OCI-LY3 (cell line): ENCODE data around the gene PBRM1.

Experiments used
- H2AFZ ChIP-seq: fragments of 200-600, 300-600 bp; shearing (Covaris generic); 2 replicates; pipeline ENCODE4 v1.6.0; 2014; ENCODE audit warnings: antibody characterized with exemption, low read depth, low read length
- H3K27ac ChIP-seq: fragments of 200-600, 300-600 bp; sonication (generic); 2 replicates; pipeline ENCODE4 v1.5.1; 2014; ENCODE audit warnings: mild to moderate bottlenecking, low read length, moderate library complexity, mixed read lengths
- H3K27me3 ChIP-seq: fragments of 200-600, 300-600 bp; sonication (generic); 2 replicates; pipeline ENCODE4 v1.6.1; 2014; ENCODE audit warnings: low read depth, low read length, mixed read lengths
- H3K36me3 ChIP-seq: fragments of 200-600, 300-600 bp; sonication (generic); replicated peaks from 2 replicates; pipeline ENCODE3; 2014; ENCODE audit warnings: low read depth, low read length, mixed read lengths
- H3K4me1 ChIP-seq: fragments of 300-600, 200-600 bp; sonication (generic); 2 replicates; pipeline ENCODE4 v1.6.1; 2014; ENCODE audit warnings: low read length, mixed read lengths
- H3K4me2 ChIP-seq: fragments of 200-600, 300-600 bp; sonication (generic); 2 replicates; pipeline ENCODE4 v1.6.1; 2014; ENCODE audit warnings: low read length, mixed read lengths
- H3K4me3 ChIP-seq: fragments of 300-600, 200-600 bp; sonication (generic); 2 replicates; pipeline ENCODE4 v1.5.1; 2014; ENCODE audit warnings: antibody characterized with exemption, mild to moderate bottlenecking, low read length, moderate library complexity
- H3K79me2 ChIP-seq: fragments of 300-600, 200-600 bp; shearing (Covaris generic); 2 replicates; pipeline ENCODE4 v1.6.1; 2014; ENCODE audit warnings: mild to moderate bottlenecking, low read length, mixed read lengths
- H3K9ac ChIP-seq: fragments of 300-600, 200-600 bp; shearing (Covaris generic); 2 replicates; pipeline ENCODE4 v1.6.0; 2014; ENCODE audit warnings: mild to moderate bottlenecking, low read length, moderate library complexity
- H3K9me3 ChIP-seq: fragments of 200-600, 300-600 bp; shearing (Covaris generic); 2 replicates; pipeline ENCODE4 v1.6.1; 2014; ENCODE audit warnings: low read length, mixed read lengths; ENCODE audit not compliant: insufficient read depth
- H4K20me1 ChIP-seq: fragments of 200-600, 300-600 bp; sonication (generic); 2 replicates; pipeline ENCODE4 v1.6.1; 2016; ENCODE audit warnings: low read length, mixed read lengths; ENCODE audit not compliant: insufficient read depth
- EZH2phosphoT487 ChIP-seq: fragments of 200-600 bp; shearing (Covaris generic); IDR thresholded peaks from 2 replicates; pipeline ENCODE4 v1.6.1; 2018; ENCODE audit warnings: antibody characterized with exemption, mixed run types, low read depth
- TF ChIP-seq, protein P1 (sequence below): fragments of 200-600, 300-600 bp; sonication (generic); IDR thresholded peaks from 2 replicates; pipeline ENCODE4 v1.5.1; 2014; ENCODE audit warnings: antibody characterized with exemption, low read length, low read depth

Gene PBRM1

DNA sequence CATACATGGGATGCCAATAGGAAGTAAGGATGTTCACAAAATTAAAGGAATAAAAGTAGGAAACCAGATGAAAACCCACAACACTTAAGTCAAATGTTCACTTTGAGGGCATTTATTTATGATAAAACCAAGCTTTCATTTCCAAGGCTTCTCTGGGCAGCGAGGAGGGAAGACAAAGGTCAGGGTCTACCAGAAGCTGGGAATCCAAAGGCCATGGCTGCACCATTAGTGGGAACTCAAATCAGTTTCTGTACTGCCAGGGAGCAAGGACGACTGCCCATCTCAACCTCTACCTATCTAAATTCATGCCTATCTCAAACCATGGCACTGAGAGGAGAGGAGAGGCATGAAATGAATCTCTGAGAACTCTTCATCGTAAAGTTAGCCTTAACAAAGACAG, 22.6 kb downstream of the PBRM1 start:
- Histone ChIP-seq H2AFZ (no peak overlapping the region), H3K79me2 (peaks cover 6% of the 10 kb centered on the region; the same call in 1 of the 2 replicates), H3K4me3 (no peak overlapping the region), H3K36me3 (peaks cover 53% of the 10 kb centered on the region), H3K27me3 (no peaks in the 10 kb centered on the region), H3K27ac (no peak overlapping the region), H4K20me1 (no peaks in the 10 kb centered on the region), H3K9ac (no peak overlapping the region), H3K4me1 (peaks cover 5% of the 10 kb centered on the region), H3K4me2 (no peak overlapping the region), H3K9me3 (no peaks in the 10 kb centered on the region)
- TF ChIP-seq, protein P1, sequence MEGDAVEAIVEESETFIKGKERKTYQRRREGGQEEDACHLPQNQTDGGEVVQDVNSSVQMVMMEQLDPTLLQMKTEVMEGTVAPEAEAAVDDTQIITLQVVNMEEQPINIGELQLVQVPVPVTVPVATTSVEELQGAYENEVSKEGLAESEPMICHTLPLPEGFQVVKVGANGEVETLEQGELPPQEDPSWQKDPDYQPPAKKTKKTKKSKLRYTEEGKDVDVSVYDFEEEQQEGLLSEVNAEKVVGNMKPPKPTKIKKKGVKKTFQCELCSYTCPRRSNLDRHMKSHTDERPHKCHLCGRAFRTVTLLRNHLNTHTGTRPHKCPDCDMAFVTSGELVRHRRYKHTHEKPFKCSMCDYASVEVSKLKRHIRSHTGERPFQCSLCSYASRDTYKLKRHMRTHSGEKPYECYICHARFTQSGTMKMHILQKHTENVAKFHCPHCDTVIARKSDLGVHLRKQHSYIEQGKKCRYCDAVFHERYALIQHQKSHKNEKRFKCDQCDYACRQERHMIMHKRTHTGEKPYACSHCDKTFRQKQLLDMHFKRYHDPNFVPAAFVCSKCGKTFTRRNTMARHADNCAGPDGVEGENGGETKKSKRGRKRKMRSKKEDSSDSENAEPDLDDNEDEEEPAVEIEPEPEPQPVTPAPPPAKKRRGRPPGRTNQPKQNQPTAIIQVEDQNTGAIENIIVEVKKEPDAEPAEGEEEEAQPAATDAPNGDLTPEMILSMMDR, result no peak
- no peak for TF ChIP-seq EZH2phosphoT487

DNA sequence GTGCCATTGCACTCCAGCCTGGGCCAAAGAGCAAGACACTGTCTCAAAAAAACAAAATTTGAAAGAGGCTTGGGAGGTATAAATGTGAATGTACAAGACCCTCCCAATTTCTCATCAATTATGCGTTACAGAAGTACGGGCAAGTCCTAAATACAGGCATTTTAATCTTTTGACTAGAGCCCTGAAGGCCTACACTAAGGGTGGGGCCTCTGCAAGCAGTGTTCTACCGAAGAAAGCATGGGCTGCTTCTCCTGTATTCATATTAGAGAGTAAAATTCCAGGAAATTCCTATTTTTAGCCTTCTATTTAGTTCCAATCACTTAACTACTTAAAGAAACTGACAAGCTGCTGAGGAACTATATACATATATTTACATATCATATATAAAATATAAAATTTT, 25.7 kb downstream of the PBRM1 start:
- Histone ChIP-seq H3K4me3 (no peak overlapping the region), H3K79me2 (peaks cover 6% of the 10 kb centered on the region; the same call in 1 of the 2 replicates), H3K36me3 (peaks cover 67% of the 10 kb centered on the region), H2AFZ (no peak overlapping the region), H3K27ac (no peak overlapping the region), H3K27me3 (no peaks in the 10 kb centered on the region), H3K4me2 (no peak overlapping the region), H3K4me1 (peaks cover 5% of the 10 kb centered on the region), H3K9me3 (no peaks in the 10 kb centered on the region), H3K9ac (no peak overlapping the region), H4K20me1 (no peaks in the 10 kb centered on the region)
- TF ChIP-seq, protein P1, result no peak
- TF ChIP-seq EZH2phosphoT487, result no peak

DNA sequence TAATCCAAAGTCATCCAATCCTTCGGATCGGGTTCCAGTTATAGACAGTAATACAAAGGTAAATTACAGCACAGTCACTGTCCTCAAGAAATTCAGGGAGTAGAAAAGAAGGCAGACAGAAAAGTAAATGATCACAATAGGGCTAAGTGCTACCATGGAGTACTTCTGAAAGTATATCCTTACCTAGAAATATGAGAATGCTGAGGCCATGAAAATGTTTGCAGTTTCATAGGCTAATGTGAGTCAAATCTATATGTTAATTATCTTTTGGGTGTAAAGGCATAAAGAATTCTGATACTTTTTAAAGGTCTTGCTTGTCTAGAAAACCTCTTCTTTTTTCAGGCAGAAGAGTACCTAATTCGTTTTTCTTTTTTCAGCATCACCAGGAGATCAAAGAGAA, 29.8 kb downstream of the PBRM1 start:
- H3K9me3 ChIP-seq, result no peaks in the 10 kb centered on the region
- no peak overlapping the region for H2AFZ ChIP-seq
- H3K4me2 ChIP-seq, result no peak overlapping the region
- no peak overlapping the region for H3K27ac ChIP-seq
- TF ChIP-seq, protein P1, result no peak
- no peak for TF ChIP-seq EZH2phosphoT487
- no peaks in the 10 kb centered on the region for H4K20me1 ChIP-seq
- no peak overlapping the region for H3K9ac ChIP-seq
- H3K79me2 ChIP-seq, result no peaks in the 10 kb centered on the region
- H3K4me3 ChIP-seq, result no peak overlapping the region
- no peaks in the 10 kb centered on the region for H3K27me3 ChIP-seq
- H3K36me3 ChIP-seq, result peaks cover 56% of the 10 kb centered on the region
- H3K4me1 ChIP-seq, result no peaks in the 10 kb centered on the region

DNA sequence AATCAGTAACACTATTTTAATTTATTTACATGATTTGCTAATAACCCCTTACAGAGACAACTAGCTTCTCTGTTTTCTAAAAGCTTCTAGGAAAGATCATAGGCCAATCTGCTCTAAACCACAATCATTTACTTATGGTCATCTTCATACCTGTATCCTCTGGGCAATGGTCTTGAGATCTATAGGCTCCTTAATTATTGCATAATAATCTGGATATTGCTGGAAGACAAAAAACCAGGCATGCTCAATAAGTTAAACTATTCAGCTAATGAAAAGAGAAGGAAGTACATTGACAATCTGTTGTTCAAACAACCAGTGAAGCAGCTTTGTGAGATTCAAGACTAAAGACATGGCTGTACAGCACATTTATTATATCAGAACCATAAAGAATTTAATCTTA, 34.1 kb downstream of the PBRM1 start:
- H4K20me1 ChIP-seq, result no peaks in the 10 kb centered on the region
- H3K4me1 ChIP-seq, result no peaks in the 10 kb centered on the region
- H3K79me2 ChIP-seq, result no peaks in the 10 kb centered on the region
- TF ChIP-seq EZH2phosphoT487, result no peak
- TF ChIP-seq, protein P1, result no peak
- peaks cover 54% of the 10 kb centered on the region for H3K36me3 ChIP-seq
- no peak overlapping the region for H3K4me2 ChIP-seq
- no peaks in the 10 kb centered on the region for H3K9me3 ChIP-seq
- H3K9ac ChIP-seq, result no peak overlapping the region
- H2AFZ ChIP-seq, result no peak overlapping the region
- no peak overlapping the region for H3K4me3 ChIP-seq
- H3K27ac ChIP-seq, result no peak overlapping the region
- no peaks in the 10 kb centered on the region for H3K27me3 ChIP-seq
